ENCODE data around the gene LIPC.

LIPC gene

GRCh38 chr15:58460116-58460790, 28.5 kb downstream of the LIPC start:
- TF ChIP-seq CTCF (IDR thresholded peaks at IDR 0.05; ENCODE audit: low read depth, low read length) = no peak
- no peak overlapping the region for H3K4me3 ChIP-seq (ENCODE audit: low read depth, low read length)

- no peak for TF ChIP-seq CTCF (IDR thresholded peaks at IDR 0.05; ENCODE audit: low read depth, low read length)
- H3K4me3 ChIP-seq (ENCODE audit: low read depth, low read length) = no peak overlapping the region
These were observed 29.1 kb downstream of the LIPC start for GRCh38 chr15:58460872-58461271.

GRCh38 chr15:58462547-58462946, 30.8 kb downstream of the LIPC start:
- TF ChIP-seq CTCF (IDR thresholded peaks at IDR 0.05; ENCODE audit: low read depth, low read length) = no peak
- no peak overlapping the region for H3K4me3 ChIP-seq (ENCODE audit: low read depth, low read length)

GRCh38 chr15:58462973-58463663, 31.3 kb downstream of the LIPC start:
- TF ChIP-seq CTCF (IDR thresholded peaks at IDR 0.05; ENCODE audit: low read depth, low read length) = no peak
- H3K4me3 ChIP-seq (ENCODE audit: low read depth, low read length) = no peak overlapping the region

- no peak overlapping the region for H3K4me3 ChIP-seq (ENCODE audit: low read depth, low read length)
- no peak for TF ChIP-seq CTCF (IDR thresholded peaks at IDR 0.05; ENCODE audit: low read depth, low read length)
These were observed 32.2 kb downstream of the LIPC start for GRCh38 chr15:58463815-58464650.

- no peak for TF ChIP-seq CTCF (IDR thresholded peaks at IDR 0.05; ENCODE audit: low read depth, low read length)
- no peak overlapping the region for H3K4me3 ChIP-seq (ENCODE audit: low read depth, low read length)
These were observed 33.3 kb downstream of the LIPC start for GRCh38 chr15:58465070-58465469.
